HG03103 (cell line): Measurements from ENCODE around the gene VN1R5.
"Not testable (repeated sequence)": the region's sequence is repeated elsewhere in the genome, so short reads cannot be mapped to it uniquely, and the experiment has no call there.

Experiments
- ATAC-seq: cut with Tn5 transposase; IDR thresholded peaks from one replicate; pipeline ENCODE4 v1.9.1; 2021; ENCODE audit warnings: low read depth; ENCODE audit not compliant: unreplicated experiment

VN1R5 gene

DNA sequence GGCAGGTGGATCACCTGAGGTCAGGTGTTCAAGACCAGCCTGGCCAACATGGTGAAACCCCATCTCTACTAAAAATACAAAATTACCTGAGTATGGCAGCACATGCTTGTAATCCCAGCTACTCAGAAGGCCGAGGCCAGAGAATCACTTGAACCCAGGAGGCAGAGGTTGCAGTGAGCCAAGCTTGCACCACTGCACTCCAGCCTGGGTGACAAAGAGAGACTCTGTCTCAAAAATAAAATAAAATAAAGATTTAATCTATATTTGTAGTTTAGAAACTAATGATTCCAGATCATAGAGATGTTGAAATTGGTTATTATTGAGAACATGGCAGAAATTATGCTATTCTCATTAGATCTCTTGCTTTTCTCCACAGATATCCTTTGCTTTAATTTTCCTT is at the start of gene VN1R5:
Gene VN1R5, plus strand, starts transcription at position 301 of the 400 bp plus-strand sequence.
- ATAC-seq = not testable (repeated sequence)

- ATAC-seq = no peak
Observed at GRCh38 chr1:247209396-247209795, 46.5 kb upstream of the VN1R5 start.

DNA sequence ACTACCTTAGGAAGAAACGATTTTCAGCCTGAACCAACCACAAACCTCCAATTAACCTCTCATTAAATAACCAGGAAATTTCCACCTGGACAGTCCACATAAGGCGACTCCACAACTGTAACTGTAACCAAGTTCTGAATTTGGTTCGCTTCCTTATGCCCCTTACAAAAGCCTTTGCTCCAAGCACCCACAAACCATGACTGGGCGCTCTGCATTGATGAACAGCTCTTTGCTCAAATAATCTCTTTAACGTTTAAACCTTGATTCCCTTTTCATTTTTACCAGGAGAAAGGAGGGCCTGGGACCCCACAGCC is 45.9 kb upstream of the VN1R5 start:
- peak; percentile 1 for ATAC-seq

DNA sequence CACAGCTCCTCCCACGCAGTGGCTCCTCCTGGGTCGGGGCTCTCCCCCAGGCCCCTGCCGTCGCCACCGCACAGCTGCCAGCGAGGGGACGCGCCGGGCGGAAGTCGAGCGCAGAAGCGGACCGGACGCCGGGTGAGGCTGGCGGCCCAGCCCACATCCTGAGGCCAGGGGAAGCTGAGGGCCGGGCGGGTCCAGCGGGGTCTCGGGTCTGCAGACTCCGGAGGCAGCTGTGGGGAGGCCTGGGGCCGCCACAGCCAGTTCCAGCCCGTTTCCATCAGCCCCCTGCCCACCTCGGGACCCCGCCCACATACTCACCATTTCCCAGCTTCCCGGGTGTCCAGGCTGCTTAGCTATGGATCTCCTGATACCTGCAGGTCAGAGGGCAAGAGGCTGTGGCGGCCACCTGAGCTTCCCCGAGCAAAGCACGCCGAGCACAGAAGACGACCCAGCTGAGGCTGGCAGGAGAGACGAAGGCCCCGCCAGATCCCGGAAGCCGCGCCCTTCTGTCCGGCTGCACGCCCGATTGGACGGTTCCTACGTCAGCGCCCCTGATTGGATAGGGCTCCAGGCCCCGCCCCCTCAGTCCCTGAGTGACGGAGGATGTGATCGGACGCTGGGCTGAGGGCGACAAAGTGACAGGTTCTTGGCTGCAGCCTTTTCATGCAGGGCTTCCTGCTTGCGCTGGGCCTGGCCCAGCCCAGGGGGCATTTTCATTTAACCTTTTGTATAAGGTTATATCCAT is 45.3 kb upstream of the VN1R5 start:
- peak; percentile 87 for ATAC-seq

DNA sequence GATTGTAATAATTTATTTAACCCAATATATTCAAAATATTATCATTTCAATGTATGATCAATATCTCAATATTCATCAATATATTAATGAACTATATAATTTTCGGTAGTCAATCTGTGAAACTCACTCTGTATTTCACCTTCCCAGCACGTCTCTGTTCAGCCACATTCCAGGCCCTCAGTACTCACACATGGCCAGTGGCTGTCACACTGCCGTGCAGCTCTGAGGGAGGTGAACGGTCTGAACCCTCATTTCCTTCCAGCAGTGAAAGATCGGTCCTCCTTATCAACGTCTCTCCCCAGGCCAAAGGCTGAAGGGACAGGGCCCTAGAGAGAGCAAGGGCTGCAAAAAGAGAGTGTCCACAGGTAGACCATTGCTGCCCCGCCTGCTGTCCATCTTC is 44.5 kb upstream of the VN1R5 start:
- ATAC-seq = no peak

DNA sequence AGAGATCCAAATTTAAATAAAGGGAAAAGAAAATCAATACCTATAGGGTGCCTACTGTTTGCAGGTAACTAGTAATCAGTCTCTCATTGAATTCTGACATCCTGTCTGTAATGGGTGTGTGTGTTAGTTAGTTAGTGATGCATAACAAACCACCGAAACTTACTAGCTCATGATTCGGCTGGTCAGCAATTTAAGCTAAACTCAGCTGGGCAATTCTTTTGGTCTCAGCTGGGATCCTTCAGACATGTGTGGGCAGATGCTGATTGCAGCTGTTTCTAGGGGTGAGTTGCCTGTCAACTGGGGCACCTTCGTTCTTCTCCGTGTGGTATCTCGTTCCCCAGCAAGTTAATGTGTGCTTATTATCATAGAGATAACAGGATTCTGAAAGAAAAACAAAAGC is 43.9 kb upstream of the VN1R5 start:
- peak; percentile 47 for ATAC-seq

DNA sequence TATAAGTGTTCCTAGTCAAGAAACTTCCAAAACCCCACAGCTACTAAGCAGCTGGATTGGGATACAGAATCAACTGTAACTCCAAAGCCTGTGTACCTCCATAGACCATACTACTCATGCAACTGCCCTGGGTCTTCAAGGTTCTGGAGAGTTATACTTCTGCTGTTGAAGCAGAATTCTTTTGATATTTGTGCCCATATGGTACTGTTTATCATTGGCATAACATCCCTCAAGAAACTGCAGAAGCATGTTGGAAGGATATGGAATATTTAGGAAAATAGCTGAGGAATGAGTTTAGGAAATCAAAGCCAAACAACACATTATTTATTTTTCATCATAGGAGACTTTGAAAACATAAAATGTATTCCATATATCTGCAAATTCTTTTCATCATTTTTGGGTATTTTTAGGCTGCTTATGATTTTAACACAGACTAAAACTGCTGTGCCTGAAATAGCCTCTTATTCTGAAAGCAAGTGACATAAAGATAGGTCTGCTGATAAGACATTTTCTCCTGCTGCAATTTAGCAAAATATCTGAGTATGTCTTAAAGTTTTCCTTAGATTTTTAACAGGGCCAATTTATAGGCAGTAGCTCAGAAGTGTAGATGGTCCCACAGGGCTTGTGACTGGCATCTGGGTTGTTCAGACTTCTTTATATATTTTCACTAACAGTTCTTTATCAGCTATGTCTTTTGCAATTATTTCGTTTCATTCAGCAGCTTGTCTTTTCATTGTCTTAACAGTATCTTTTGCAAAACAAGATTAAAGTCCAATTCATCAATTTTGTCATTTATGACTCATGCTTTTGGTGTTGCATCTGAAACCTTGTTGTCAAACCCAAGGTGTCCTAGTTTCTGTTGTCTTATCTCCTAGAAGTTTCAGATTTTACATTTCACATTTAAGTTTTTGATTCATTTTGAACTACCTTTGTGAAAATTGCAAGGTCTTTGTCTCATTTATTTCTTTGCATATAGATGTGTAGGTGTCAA is 43.0 kb upstream of the VN1R5 start:
- no peak for ATAC-seq

DNA sequence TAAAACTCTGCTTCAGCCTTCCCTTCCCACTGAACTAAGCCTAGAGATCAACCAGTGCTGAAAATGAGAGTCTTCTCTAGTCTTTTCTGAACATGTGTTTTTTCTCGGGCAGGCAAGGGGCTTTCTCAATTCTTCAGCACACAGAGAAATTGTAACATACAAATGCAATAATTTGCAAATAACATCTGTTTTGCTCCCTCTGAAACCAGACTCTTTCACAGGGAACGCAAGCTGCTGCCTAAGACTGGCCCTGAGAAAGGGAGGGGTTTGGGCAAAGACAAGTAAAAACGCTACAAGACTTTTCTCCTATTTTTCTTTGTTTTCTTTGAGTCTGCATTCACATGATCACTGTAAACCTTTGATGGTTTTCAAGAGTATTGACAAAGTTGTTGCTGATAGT is 39.6 kb upstream of the VN1R5 start:
- ATAC-seq = no peak

DNA sequence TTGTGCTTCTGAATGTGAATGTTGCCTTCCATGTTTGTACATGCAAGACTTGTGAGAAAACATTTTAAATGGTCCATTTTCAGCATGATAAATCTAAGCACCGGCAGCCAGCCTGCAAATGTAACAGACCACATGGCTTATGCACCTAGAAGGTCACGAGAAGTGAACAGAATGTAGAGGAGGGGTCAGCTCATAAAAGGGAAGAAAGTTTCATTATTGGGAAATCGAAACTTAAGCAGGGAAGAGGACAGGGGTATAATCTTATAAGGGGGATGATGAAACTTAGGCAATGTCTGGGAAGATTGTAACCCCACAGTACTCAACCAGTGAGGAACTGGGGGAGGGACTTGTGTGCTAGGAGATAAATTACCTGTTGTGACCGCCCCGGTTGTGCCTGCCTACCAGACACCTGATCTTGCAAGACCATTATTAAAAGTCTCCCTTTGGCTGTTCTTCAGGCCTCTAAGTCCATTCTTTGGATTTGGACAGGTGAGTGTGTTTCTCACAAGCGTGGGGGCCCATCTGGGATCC is 37.7 kb upstream of the VN1R5 start:
- no peak for ATAC-seq

- ATAC-seq = not testable (repeated sequence)
Observed at GRCh38 chr1:247220280-247220679, 35.6 kb upstream of the VN1R5 start.

DNA sequence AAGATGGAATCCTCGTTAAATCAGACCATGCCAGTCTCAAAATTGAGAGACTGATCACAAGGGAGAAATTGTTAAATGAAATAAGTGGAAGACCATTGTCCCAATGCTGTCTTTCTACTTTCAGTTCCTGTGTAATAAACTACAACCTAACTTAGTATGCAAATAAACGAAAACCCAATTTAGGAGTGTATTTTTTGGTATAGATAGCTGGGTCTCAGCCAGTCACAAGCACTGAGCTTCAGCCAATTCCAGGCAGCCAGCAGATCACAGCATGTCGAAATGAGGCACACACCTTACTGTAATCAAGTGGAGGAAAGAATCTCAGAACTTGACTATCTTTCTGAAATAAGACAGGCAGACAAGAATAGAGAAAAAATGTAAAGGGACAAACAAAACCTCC is 33.0 kb upstream of the VN1R5 start:
- no peak for ATAC-seq

DNA sequence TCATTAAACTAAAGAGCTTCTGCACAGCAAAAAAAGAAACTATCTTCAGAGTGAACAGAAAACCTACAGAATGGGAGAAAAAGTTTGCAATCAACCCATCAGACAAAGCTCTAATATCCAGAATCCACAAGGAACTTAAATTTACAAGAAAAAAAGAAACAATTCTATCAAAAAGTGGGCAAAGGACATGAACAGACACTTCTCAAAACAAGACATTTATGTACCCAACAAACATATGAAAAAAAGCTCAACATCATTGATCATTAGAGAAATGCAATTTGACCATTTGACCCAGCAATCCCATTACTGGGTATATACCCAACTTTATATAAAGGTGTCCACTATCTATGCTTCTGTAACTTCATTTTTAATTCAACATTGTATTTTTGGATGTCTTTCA is 31.1 kb upstream of the VN1R5 start:
- no peak for ATAC-seq

- no peak for ATAC-seq
Observed at GRCh38 chr1:247228133-247228532, 27.7 kb upstream of the VN1R5 start.

GRCh38 chr1:247241691-247242090 is 14.2 kb upstream of the VN1R5 start:
- no peak for ATAC-seq

DNA sequence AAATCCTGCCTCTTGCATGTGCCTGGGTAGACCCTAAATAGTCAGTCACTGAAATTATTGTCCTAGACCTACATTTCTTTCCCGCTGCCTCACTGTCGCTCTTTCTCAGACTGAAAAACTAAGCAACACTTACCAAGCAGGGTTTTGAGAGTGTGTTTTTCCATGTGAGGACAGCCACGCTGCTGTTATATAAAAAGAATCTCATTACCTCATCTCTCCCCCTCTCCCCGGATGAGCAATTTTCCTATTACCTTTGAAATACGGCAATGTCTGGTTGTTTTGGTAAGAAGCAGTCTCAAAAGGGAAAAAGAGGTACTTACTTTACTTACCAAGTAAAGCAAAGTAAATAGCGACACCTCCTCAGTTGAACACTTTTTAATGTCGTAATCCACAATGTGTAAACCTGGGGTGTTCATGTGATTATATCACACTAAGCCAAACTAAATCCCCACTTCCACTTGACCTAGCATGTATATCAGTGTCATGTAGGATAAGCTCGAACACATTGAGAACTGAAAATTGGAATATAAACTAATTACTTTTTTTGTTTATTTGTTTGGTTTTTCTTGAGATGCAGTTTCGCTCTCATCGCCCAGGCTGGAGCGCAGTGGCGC is 12.2 kb upstream of the VN1R5 start:
- no peak for ATAC-seq

GRCh38 chr1:247246325-247247115 is 9.4 kb upstream of the VN1R5 start:
- no peak for ATAC-seq

DNA sequence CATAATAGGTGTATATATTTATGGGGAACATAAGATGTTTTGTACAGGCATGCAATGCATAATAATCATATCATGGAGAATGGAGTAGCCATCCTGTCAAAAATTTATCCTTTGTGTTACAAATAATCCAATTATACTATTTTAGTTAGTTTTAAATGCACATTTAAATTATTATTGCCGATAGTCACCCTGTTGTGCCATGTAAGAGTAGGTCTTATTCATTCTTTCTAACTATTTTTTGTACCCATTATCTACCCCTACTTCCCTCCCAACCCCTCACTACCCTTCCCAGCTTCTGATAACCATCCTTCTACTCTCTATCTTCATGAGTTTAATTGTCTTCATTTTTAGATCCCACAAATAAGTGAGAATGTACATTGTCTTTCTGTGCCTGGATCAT is 8.3 kb upstream of the VN1R5 start:
- ATAC-seq = no peak

DNA sequence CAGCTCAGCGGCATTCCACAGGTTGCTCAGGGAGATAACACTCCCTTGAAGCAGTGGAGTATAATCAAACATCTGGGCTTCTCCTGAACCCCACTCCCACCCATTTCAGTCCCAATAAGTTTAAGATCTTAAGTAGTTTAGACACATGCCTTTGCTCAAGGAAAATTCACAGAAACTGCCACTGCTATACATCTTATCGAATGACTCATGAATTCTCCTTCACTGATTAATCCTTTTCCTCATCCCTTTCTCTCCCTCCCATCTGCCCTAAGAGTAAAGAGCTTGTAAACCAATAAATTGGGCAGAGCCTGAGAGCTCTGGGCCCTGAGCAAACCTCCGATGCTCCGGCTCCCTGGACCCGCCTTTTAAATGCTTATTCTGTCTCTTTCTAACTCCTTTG is 10.2 kb downstream of the VN1R5 start:
- ATAC-seq = no peak

- ATAC-seq = no peak
Observed at GRCh38 chr1:247268390-247269045, 12.6 kb downstream of the VN1R5 start.

GRCh38 chr1:247269133-247269532 is 13.3 kb downstream of the VN1R5 start:
- ATAC-seq = no peak
